Measurements from ENCODE around the gene CPSF4L.
"Not testable (repeated sequence)": the region's sequence is repeated elsewhere in the genome, so short reads cannot be mapped to it uniquely, and the experiment has no call there.

The CPSF4L gene

GRCh38 chr17:73267648-73268537, 6.2 kb upstream of the CPSF4L start:
- DNase-seq, result no peak

GRCh38 chr17:73266796-73267195, 5.1 kb upstream of the CPSF4L start:
- no peak for DNase-seq

GRCh38 chr17:73265646-73266640, 4.3 kb upstream of the CPSF4L start:
- DNase-seq, result no peak

- DNase-seq, result not testable (repeated sequence)
Measured at GRCh38 chr17:73264448-73264847, 2.8 kb upstream of the CPSF4L start.

- no peak for DNase-seq
Measured at GRCh38 chr17:73262676-73263642, 1.3 kb upstream of the CPSF4L start.

- no peak for DNase-seq
Measured at GRCh38 chr17:73261952-73262675, 434 bp upstream of the CPSF4L start.

GRCh38 chr17:73257516-73257915, 4.2 kb downstream of the CPSF4L start:
- no peak for DNase-seq

- DNase-seq, result no peak
Measured at GRCh38 chr17:73256220-73256619, 5.5 kb downstream of the CPSF4L start.

GRCh38 chr17:73255671-73256181, 6.0 kb downstream of the CPSF4L start:
- peak; percentile 85 for DNase-seq

GRCh38 chr17:73251871-73252270, 9.8 kb downstream of the CPSF4L start:
- DNase-seq, result no peak

GRCh38 chr17:73250851-73251640, 10.6 kb downstream of the CPSF4L start:
- no peak for DNase-seq

- DNase-seq, result no peak
Measured at GRCh38 chr17:73249700-73250099, 12.0 kb downstream of the CPSF4L start.

GRCh38 chr17:73248532-73248931, 13.1 kb downstream of the CPSF4L start:
- DNase-seq, result no peak

GRCh38 chr17:73247726-73248125, 14.0 kb downstream of the CPSF4L start:
- DNase-seq, result no peak

- DNase-seq, result no peak
Measured at GRCh38 chr17:73240561-73240960, 21.1 kb downstream of the CPSF4L start.

GRCh38 chr17:73237714-73238113, 24.0 kb downstream of the CPSF4L start:
- no peak for DNase-seq

GRCh38 chr17:73234736-73235135, 26.9 kb downstream of the CPSF4L start:
- no peak for DNase-seq

- peak; percentile 76 for DNase-seq
Measured at GRCh38 chr17:73232587-73233373, 28.9 kb downstream of the CPSF4L start.

GRCh38 chr17:73231841-73232586, 29.7 kb downstream of the CPSF4L start:
- DNase-seq, result peak; percentile 99
